SKM-1 treated with dmso at 0.1 percent for 144 hours (cell line): ENCODE measurements around the gene SCUBE1.

Source experiments
- DNase-seq: peaks from one replicate; lab custom pipeline; 2025; ENCODE audit not compliant: unreplicated experiment; lab: John Stamatoyannopoulos, UW

Gene SCUBE1

DNA sequence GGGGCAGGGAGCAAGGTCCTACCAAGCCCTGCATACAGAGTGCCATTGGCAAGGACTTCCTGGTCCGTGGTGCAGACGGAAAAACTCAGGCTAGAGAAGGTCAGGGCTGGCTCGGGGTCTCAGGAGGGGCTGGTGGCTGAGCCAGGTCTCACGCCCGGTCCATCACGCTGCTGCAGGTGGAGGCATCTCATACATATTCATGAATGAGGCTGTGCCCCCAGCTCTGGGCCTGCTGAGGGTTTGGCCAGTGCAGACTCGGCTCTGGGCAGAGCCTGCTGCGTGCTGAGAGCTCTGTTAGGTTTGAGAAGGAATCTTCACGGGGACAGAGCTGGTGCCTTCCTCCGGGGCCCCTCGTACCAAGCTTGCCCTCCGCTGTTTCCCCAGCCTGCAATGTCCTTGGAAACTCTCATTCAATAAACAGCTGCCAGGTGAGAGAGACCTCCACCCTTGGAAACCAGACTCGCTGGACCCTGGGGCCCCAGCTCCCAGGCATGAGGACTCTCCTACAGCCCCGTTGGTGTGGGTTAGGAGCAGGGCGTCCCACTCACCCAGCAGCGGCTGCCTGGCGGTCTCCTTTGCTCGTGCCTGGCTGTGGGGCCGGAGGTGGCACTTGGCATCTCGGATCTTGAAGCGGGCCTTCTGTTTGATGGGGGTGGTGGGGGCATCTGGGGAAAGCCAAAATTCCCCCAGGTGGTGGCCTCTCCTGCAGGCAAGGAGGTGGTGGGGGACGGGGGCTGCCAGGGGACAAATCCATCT is 122.4 kb downstream of the SCUBE1 start:
- DNase-seq, result no peak

DNA sequence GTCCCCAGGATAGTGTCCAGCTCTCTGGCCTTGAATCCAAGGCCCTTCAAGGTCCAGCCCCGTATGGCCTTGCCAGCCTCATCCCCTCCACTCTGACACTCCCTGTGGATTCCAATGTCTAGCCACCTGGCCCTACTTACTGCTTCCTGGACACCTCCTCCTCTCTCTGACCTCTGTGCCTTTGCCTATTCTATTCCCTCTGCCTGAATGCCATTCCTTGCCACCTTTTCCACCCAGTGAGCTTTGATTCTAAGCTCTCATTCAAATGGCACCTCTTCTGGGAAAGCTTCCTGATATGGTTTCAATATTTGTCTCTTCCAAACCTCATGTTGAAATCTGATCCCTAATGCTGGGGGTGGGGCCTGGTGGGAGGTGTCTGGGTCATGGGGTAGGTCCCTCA is 124.4 kb downstream of the SCUBE1 start:
- no peak for DNase-seq

DNA sequence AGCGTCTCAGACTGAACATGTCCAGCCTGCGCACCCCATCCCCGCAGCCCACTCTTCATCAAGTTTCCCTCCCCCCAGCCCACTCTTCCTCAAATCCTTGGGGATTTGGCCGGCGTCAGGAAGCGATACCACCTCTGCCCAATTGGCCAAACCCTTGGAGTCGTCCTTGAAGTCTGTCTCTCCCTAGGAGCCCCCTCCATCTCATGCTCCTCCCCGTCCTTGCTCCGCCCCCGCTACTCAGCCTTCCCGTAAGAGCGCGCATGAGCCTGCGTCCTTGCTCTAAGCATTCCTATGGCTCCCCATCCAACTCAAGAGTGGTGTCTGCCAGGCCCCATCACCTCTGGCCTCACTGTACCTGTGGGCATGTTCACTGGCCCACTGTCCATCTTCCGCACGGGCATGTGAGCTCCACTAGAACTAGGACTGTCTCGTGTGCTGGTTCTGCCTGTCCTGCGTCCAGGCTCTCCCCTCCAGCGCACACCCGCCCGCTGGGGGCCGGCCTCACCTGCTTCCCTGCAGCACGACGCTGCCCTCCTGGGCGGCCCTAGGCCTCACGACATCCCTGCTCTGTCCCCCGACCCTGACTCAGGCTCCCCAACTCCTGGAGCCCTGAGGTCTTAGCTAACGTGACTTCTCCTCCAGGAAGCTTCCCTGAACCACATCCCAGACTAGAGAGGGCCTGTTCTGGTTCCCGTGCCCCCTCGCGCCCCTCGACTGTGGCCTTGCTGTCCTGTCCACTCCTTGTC is 125.7 kb downstream of the SCUBE1 start:
- no peak for DNase-seq

DNA sequence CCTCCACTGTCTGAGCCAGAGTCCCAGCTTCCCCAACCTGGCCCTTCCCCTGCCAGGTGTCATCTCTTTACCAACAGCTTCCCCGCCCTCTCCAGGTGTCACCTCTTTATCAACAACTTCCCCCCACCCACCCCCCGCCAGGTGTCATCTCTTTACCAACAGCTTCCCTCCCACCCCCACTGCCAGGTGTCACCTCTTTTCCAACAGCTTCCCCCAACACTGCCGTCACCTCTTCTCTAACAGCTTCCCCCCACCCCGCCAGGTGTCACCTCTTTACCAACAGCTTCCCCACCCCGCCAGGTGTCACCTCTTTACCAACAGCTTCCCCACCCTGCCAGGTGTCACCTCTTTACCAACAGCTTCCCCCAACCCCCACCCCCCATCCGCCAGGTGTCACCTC is 126.4 kb downstream of the SCUBE1 start:
- no peak for DNase-seq

DNA sequence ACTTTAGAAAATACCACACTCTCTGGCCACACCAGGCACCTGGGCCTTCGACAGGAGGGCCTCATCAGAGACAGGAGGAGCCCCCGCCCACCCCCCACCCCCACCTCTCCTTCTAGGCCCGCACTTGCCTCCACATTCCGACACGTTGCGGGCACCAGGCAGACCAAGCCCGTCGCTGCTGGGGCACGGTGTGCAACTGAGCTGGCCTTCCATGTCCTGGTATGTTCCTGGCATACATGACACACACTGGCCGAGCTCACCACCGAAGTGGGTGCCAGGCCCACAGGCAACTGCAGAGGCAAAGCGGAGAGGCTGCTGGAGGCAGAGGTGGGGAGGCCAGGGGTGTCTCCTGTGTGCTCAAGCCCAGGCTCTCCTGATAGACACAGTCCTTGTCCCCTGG is 129.2 kb downstream of the SCUBE1 start:
- DNase-seq, result no peak

DNA sequence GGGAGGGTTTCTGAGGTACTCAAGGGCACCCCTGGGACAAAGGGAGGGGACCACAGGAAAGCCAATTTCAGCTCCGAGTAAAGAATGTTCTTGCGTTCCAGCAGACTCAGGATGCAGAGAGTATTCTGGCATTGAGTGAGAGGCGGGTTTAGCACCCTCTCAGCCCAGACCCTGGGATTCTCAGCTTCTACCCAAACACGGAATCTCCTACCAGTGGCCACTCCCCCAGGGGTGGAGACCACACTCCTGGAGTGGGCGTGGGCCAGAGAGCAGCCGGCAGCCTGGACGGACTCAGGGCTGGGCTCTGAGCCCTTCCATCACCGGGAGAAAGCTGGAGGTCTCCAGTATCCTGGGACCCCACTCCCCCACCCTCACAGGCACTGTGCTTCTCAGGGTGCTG is 130.1 kb downstream of the SCUBE1 start:
- DNase-seq, result no peak

DNA sequence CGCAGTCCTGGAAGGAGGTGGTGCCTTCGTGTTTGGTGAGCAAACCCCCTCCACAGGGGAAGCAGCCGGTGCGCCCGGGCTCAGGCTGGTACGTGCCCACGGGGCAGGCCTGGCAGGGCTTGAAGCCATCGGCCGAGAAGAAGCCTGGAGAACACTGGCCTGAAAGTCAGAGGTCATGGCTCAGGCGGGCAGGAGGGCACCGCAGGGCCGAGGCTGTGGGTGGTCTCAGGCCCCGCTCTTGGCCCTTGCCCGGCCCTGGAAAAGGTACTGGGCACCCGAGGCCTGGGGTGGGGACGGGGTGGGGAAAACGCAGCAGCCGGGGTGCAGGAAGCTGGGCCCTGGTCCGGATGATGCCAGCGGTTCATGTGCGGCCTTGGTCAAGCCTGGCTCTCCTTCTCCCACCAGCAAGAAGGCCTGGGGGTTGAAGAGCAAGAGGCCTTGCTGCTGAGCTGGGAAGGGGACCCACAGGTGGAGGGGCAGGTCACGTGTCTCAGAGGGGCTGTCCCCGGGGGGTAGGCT is 130.7 kb downstream of the SCUBE1 start:
- DNase-seq, result no peak

DNA sequence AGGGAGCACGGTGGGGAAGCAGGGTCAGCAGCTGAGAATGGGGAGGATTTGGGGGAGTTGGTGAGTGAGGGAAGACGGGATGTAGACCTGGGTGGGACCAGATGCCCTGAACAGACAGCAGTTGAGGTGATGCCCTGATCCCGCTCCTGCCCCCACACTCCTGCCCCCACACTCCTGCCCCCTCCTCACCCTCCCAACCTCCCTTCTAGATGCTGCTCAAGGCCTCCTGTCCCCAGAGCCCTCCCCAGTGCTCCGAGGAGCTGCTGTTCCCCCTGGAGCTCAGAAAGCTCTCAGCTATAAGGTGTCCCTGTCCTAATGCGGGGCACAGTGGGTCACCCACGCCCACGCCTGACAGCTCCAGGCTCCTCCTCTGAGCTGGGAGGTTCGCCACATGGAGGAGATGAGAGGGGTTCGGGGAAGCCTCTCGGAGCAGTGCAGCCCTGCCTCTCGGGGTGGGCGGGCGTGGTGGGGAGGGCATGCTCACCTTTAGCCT is 131.2 kb downstream of the SCUBE1 start:
- no peak for DNase-seq

DNA sequence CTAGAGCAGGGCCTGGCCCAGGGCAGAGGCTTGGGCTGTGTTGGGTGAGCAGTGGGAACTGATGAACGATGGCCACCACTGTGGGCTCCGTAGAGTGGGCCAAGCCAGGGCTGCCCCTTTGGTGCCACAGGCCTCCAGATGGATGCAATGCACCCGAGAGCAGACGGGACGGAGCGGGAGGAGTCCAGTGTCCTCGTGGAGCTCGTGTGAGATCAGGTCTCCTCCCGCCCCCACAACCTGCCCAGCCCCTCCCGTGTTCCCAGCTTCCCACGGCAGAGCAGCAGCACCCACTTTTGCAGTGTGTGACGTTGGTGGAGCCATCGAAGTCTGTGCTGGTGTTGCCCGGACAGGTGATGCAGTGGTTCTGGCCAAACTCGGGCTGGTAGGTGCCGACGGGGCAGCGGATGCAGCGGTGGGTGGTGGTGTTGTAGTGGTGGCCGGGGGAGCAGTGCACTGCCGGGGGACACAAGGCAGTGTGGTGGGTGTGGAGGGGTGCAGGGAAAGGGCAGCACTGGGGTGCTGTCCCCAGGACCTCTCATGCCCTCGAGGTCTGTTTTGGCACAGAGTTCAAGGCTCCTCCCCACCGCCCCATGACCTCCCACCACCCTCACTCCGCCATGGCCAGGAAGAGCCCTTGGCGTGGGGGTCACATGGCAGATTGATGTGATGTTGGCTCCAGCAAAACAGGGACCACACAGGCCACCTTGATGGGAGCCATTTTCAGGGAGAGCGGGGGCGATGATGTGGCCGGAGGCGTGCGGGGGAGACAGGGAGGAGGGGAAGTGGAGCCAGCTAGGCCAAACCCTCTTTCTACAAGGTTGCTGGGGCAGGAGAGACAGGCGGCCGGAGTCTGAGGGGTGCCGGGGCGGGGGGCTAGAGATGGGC is 132.3 kb downstream of the SCUBE1 start:
- DNase-seq, result no peak

DNA sequence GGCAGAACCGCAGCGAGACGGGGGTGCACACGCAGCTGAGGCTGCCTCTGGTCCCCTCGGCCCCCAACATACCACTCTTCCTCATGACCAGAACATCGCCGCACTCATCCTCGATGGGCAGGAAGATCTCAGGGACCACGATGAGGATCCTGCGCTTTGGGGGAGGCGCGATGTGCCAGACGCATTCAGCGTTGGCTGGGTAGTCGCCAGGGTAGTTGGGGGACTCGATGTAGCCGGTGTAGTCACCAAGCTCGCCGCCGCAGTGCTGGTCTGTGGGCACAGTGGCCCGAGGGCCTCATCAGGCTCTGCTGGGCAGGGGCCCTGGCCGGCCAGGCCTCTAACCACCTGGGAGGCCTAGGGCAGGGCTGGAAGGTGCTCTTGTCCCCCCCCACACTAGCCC is 133.2 kb downstream of the SCUBE1 start:
- no peak for DNase-seq

DNA sequence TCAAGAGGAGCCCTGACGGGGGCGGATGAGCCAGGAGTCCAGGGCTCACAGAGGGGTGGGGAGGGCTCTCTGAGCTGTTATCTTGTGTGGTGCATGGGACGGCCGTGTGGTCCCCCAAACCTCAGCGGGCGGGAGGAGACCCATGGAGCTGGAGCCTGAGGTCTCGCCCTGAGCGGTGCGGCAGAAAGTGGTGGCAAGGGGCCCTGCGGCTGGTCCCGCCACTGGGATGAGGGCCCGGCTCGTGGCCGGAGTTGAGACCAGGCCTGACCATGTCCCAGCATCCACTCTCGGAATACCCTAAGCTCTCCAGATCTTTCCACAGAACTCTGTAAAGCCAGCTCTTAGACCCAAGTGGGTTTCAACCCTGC is 133.7 kb downstream of the SCUBE1 start:
- no peak for DNase-seq

DNA sequence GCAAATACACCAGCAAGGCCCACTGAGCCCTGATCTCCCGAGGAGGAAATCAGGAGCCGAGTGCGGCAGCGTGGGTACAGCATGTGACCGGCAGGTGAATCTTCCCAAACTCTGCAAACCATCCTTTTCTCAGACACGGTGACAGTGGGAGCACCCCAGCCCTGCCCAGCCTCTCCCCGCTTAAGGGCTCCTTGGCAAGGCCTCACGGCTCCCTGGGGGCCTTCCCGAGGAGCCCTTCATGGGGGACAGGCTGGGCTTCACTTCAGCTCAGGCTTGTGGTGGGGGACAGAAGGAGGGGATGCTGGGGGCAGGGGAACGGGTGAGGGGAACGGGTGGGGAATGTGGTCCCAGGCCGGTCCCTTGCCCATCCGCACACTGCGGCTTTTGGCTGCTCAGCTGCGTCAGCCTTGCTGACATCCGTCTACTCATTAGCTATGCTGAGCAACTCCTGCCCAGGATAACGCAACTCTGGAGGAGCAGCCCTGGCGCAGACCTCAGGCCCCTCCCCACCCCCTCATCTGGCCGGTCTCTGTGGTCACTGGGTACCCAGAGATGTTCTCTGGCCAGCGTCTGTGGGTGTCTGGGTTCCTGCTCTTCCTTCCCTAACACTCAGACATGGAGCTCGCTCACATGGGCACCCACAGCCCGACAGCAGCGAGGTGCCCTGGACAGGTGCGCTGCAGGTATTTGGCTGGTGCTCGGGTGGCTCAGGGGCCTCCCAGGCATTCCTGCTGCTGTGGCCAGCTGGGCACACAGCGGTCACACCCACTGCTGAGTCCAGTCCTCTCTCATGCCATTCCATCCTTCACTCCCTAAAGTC is 134.3 kb downstream of the SCUBE1 start:
- no peak for DNase-seq

DNA sequence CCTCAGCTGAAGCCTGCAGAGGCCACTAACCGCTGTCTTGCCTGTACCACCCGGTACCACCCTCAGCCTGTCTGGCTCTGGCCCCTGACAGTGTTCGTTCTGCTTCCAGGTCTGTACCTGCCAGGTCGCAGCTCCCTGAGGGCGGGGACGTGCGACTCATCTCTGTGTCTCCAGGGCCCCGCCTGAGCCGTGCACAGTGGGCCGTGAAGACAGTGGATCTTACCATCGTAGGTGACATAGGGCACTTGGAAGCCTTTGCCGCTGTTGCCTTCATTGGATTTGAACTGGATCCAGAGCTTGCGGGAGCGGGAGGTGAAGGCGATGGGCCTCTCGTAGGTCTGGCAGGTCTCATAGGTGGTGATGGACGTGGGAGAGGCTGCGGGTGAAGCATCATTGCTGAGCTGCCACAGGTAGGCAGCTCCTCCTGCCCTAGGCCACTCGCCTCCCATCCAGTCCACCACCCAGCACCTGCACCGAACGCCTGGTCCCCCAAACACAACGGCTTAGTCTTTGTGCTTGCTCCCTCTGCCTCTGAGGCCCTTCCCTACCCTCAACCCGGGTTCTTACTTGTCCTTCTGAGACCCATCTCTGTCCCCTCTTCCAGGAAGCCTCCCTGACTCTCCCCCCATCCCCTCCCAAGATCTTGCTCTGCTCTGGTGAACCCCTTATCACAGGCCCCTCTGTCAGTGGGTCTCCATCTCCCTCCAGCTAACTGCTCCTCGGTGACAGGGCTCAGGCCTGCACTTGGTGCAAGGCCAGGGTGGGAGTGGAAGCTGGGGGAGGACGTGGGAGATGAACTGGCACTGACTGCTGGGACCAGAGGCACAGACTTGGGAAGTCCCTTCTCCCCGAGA is 135.1 kb downstream of the SCUBE1 start:
- no peak for DNase-seq

DNA sequence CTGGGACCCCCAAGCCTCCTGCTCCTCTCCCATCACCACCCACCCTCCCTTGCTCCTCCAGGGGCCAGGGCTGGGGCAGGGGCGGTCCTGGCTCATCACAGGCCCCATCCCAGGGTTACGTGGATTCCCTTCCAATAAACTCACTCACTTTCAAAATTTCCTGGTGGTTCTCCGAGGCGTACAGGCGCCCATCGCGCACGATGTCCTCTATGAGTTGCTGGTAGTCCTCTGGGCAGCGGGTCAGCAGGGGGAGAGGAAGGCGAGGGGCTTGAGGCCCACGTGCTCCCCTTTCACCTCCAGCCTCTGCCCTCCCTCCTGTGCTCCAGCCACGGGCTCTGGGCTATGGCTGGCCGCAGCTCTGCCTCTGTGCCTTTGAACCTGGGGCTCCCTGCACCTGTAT is 135.8 kb downstream of the SCUBE1 start:
- no peak for DNase-seq

DNA sequence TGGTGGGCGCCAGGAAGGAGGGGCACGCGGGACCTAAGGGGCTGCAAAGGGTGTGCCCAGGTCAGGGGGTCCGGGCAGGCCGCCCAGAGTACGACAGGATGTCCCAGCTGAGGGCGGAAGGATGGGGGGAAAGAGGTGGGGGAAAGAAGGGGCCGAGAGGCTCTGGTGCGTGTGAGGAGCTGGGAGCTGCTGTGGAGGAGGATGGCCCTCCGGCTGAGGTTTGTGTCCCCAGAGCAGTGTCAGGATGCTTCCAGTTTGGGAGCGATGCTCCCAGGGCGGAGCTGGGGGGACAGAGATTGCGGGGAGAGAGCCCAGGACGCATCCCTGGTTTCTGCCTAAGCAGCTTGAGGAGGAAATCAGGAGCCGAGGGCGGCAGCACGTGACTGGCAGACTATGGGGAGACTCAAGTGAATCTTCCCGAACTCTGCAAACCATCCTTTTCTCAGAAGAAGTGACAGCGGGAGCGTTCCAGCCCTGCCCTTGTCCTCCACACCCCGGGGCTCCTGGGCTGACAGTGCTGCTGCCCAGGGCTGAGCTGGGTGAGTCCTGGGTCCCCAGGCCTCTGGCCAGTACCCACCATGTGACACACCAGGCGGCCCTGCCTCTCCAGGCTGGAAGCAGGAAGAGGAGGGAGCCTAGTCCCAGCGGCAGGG is 136.5 kb downstream of the SCUBE1 start:
- no peak for DNase-seq

DNA sequence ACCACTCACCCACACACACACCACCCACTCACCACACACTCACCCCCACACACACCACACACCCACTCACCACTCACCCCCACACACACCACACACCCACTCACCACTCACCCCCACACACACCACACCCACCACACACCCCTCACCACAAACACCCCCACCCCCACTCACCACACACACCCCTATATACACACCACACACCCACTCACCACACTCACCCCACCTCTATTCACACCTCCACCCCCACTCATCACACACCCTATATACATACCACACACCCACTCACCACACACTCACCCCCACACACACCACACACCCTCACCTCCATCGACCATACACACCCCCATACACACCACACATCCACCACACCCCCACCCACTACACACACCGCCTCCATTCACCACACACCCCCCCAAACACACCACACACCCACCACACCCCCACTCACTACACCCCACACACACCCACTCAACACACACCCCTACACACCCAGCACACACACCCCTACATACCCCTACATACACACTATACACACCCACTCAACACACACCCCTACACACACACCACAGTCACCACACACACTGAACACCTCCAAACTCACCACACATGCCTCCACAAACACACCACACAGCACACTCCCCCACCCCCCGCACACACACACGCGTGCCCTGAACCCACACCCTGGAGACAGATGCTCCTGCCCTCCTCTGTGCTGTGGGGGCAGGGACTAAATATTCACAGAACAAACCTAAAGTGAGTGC is 137.2 kb downstream of the SCUBE1 start:
- no peak for DNase-seq

DNA sequence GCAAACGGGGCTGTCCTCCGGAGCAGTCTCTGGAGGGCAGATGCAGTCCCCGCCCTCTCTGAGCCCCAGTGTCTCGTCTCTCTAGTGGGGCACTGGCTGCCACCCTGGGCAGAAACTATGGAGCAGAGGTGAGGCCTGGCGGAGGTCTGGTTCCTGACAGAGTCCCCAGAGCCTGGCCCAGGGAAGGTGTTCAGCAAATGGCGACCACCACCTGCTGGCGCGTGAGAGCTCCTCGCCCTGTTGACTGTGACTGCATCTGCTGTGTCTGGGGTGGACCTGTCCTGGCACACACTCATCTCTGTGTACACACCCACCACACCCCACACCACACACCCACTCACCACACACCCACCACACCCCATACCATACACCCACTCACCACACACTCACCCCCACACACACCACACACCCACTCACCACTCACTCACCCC is 137.9 kb downstream of the SCUBE1 start:
- no peak for DNase-seq

DNA sequence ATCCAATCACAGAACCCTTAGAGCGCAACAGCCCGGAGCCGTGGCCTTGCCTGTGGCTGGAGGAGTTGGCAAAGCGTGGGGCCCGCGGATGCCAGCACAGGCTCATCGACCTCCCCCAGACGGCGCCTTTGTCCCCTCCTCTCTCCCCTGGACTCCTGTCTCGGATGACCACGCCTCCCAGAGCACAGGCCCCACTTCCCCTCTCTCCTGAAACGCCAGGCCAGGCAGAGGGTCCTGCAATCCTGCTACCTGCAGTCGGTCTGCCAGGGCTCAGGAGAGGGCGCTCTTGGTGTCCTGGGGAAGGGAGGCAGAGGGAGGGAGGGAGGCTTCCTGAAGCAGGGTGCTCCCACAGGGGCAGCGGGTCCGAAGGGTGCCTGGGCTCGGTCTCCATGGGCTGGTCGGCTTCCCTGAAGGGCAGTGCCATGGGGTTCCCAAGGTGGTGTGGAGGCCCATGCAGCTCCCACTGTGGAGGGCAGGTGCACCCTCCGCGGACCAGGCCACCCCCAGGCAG is 139.6 kb downstream of the SCUBE1 start:
- no peak for DNase-seq
